Ammon's horn (tissue), 1 donor: ENCODE measurements around the gene C2.
"Not testable (repeated sequence)": the region's sequence is repeated elsewhere in the genome, so short reads cannot be mapped to it uniquely, and the experiment has no call there.

ENCODE experiments used
- DNase-seq: peaks from one replicate; pipeline ENCODE4 v3.0.0-alpha.2; 2016; ENCODE audit warnings: low spot score

C2 gene

DNA sequence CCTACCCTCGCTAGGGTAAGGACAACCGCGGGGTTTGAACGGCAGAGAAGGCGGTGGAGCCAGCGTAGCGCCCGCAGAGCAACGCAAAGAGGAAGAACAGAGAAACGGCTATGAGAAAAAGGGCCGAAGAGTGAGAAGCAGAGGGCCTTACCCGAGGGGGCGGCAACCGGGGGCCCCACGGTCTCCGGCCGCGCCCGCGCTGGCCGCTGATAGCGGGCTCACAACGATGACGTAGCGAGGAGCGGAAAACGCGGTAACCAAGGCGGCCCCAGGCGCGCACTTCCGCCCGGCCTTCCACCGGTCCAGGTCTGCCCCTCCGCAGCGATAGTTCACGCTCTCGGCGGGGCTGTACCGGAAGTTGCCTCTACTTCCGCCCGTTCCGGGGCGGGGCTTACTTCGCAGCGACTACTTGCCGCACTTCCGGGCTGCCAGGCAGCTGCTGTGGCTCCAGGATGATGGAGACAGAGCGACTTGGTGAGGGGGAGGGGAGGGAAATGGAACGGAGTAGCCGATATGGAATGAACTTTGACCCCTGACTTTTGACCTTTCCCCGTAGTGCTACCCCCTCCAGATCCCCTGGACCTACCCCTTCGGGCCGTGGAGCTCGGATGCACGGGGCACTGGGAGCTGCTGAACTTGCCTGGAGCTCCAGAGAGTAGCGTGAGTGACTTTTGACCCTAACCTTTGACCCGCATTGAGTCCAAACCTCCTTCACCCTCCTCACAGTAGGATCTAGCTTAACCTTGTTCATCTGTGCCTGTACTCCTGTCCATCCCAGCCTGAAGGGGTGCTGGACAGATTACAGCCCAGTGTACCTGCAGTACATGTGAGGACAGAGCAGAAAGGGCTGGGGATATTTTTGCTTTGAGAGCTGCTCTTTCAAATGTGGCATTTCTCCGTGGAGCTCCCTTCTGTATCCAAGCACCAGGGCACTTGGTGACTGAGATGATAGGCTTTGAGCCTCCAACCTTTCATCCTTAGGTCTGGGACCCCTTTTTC is 31.5 kb downstream of the C2 start, which contains the start of the genes NELFE and SKIC2:
Gene NELFE, minus strand, starts transcription at position 231 of the 999 bp plus-strand sequence. CDS start 525 bp downstream, outside the sequence.
Gene SKIC2, plus strand, starts transcription at position 435 of the 999 bp plus-strand sequence. Its CDS starts 18 bp downstream, at position 453.
- DNase-seq: peak; percentile 99

DNA sequence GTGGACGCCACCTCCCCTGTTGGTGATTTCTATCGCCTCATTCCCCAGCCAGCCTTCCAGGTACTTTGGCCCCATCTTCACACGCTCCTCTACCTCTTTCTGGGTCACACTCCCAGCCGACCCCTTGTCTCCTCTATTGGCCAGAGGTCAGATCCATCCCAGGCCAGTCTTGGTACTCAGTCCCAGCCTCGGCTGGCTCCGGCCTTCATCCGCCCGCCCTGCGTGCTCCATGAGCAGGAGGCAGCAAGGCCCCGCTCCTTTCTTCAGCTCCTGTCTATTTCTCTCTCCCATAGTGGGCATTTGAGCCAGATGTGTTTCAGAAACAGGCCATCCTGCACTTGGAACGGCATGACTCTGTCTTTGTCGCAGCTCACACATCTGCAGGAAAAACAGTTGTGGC is 34.1 kb downstream of the C2 start:
- no peak for DNase-seq

DNA sequence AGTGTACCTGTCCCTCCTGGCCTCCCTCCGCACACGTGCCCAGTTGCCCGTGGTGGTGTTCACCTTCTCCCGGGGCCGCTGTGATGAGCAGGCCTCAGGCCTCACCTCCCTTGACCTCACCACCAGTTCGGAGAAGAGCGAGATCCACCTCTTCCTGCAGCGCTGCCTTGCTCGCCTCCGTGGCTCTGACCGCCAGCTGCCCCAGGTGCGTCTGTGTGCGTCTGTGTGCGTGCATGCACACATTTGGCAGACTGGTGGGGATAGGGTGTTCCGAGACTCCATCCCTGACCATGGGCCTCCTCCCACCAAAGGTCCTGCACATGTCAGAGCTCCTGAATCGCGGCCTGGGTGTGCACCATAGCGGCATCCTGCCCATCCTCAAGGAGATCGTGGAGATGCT is 36.4 kb downstream of the C2 start:
- no peak for DNase-seq

GRCh38 chr6:31965700-31966099 is 38.2 kb downstream of the C2 start:
- no peak for DNase-seq

GRCh38 chr6:31966506-31966905 is 39.0 kb downstream of the C2 start:
- DNase-seq: no peak

DNA sequence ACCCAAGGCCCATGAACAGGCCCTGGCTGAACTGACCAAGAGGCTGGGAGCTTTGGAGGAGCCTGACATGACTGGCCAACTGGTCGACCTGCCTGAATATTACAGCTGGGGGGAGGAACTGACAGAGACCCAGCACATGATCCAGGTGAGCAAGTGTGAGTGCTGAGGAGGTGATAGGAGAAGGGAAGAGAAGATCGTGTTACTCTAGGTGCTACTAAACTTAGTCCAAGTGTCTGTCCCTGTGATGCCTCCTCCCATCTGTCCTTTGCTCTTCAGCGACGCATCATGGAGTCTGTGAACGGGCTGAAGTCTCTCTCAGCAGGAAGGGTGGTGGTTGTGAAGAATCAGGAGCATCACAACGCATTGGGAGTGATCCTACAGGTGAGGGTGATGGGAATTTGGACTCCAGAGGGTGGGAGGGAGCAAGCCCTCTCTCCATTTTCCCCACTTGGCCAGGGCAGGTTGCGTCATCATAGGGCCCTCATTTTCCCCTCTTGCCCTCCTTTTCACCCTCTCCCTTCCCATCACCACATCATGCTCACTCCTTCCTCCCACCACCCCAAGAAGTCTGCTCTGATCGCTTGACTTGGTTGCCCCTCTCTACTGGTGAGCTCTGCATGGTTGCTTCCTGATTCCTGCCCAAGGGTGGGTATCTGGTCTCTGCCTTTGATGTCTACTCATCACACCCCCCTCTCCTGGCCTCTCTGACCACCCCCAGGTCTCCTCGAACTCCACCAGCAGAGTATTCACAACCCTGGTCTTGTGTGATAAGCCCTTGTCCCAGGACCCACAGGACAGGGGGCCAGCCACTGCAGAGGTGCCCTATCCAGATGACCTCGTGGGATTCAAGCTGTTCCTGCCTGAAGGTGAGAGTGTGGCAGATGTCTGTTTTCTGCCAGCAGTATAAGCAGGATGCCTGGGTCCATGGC is 39.7 kb downstream of the C2 start:
- no peak for DNase-seq

GRCh38 chr6:31967926-31968320 is 40.4 kb downstream of the C2 start:
- DNase-seq: no peak

GRCh38 chr6:31968326-31968725 is 40.8 kb downstream of the C2 start:
- no peak for DNase-seq

GRCh38 chr6:31968791-31969711 is 41.5 kb downstream of the C2 start:
- no peak for DNase-seq

DNA sequence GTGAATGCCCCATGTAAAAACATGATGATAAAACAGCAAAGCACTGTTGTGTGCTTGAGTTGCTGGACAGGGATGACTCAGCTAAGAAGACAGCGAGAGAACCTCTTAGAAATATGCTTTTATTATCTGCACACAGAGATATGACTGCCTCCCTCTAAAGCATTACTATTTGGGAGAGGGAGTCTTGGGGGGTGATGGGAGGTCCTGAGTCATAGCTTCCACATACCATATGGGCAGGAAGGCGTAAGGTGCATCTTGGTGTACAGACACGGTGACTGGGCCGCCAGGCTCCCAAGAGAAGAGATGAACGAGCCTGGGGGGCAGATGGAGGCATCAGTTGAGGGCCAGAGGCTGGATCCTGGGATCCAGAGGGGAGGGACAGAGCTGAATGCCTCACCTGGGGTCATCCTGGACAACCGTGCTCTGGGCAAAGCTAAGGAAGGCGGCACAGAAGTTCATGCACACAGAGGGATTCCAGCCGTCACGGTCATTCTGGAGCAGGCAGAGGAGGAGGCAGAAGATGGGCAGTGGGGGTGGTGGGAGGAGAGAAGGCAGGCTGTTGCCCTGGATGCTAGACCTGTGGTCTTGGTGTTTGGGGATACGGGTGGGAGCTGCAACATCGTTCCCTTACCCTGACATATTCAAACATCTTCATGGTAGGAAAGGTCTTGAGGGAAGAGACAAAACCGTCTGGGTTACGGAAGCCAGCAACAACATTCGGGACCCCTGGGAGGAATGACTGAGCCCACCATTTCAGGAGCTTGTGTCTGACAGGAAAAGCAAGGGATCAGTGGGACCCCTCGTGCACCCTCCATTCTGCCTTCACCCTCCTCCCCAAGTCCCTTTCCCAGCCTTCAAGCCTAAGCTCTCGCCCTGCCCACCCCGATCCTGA is 42.4 kb downstream of the C2 start:
- DNase-seq: no peak

GRCh38 chr6:31970604-31971271 is 43.2 kb downstream of the C2 start:
- DNase-seq: no peak

DNA sequence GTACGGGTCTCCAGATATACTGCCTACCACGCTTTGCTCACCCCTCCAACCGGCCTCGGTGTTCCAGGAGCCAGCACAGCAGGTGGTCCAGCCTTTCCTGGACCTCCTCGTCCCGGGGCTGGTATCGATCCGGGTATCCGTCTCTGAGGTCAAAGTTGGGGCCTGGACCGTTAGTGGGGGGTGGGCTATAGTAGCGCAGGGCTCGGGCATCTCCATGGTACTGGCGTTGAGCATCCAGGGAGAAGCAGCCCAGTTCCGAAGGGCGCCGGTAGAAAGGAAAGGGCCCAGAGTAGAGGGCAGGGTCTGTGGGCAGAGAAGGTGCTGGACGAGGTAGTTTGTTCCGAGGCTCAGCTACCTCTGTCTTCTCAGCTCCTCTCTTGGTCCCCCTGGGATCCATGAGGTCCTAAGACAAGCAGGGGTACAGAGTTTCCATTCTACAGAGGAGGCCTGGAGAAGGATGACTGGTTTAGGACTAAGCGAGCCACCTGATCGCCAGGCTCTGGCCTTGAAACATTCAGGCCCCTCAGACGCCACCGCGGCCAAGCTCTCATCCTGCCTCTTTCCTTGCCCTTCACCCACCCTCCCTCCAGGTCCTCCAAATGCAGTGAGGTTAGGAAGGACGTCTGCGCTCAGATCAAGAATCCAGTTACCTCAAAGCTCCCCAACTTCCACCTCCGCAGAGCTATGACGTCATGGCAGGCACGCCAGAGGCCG is 43.9 kb downstream of the C2 start:
- no peak for DNase-seq

GRCh38 chr6:31971993-31972708 is 44.6 kb downstream of the C2 start, which contains the start of gene DXO:
Gene DXO (minus strand): TSS chr6:31972138. CDS start chr6:31971675, 463 bp downstream.
- DNase-seq: peak; percentile 99

- no peak for DNase-seq
Observed at GRCh38 chr6:31972709-31973350, 45.3 kb downstream of the C2 start.

DNA sequence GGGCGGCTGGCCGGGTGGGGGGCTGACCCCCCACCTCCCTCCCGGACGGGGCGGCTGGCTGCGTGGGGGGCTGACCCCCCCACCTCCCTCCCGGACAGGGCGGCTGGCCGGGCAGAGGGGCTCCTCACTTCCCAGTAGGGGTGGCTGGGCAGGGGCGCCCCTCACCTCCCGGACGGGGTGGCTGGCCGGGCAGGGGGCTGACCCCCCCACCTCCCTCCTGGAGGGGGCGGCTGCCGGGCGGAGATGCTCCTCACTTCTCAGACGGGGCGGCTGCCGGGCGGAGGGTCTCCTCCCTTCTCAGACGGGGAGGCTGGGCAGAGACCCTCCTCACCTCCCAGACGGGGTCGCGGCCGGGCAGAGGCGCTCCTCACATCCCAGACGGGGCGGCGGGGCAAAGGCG is 48.5 kb downstream of the C2 start:
- DNase-seq: not testable (repeated sequence)

DNA sequence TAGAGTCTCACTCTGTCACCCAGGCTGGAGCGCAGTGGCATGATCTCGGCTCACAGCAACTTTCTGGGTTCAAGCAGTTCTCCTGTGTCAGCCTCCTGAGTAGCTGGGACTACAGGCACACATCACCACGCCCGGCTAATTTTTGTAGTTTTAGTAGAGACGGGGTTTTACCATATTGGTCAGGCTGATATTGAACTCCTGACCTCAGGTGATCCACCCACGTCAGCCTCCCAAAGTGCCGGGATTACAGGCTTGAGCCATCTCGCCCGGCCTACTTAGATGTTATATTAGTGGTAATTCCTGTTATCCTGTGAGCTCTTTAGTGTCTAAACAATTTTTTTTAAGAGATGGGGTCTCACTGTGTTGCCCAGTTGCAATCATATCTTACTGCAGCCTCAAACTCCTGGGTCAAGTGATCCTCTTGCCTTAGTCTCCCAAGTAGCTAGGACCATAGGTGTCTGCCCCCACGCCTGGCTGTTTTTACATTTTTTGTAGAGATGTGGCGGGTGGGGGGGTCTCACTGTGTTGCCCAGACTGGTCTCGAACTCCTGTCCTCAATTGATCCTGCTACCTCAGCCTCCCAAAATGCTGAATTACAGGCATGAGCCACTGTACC is 50.4 kb downstream of the C2 start:
- no peak for DNase-seq

DNA sequence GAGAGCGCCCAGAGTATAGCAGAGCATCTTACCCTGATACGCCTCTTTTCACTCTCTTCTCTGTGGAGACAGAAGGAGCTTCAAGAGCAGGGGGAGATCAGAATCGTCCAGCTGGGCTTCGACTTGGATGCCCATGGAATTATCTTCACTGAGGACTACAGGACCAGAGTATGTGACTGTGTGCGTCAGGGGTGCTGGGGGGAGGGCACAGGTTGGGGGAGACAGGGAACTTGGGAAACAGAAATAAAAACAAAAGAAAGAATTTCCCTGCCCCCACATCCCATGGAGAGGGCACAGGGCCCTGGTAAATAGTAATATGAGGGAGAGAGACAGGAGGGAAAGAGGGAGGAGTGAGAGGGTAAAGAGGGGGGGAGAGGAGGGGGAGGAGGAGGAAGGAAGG is 51.3 kb downstream of the C2 start:
- no peak for DNase-seq
